SU-DHL-6 (cell line): ENCODE results near the gene AKR1D1.

ENCODE experiments used
- H2AFZ ChIP-seq: fragments of 200-600 bp; sonication (generic); 2 replicates; pipeline ENCODE4 v1.6.1; 2014; ENCODE audit warnings: low read depth, mild to moderate bottlenecking, moderate library complexity, mixed read lengths, antibody characterized with exemption, low read length; ENCODE audit not compliant: severe bottlenecking
- H3F3A ChIP-seq: fragments of 200-600 bp; shearing (Covaris generic); 2 replicates; pipeline ENCODE4 v1.6.0; 2016; ENCODE audit warnings: antibody characterized with exemption, mild to moderate bottlenecking; ENCODE audit not compliant: insufficient read depth
- H3K27ac ChIP-seq: fragments of 200-600 bp; sonication (generic); 2 replicates; pipeline ENCODE4 v1.5.1; 2016; ENCODE audit warnings: low read depth, mild to moderate bottlenecking, low read length, moderate library complexity, mixed read lengths
- H3K27me3 ChIP-seq: fragments of 200-600 bp; sonication (generic), shearing (Covaris generic); 2 replicates; pipeline ENCODE4 v1.6.0; 2014; ENCODE audit warnings: mild to moderate bottlenecking, low read length
- H3K36me3 ChIP-seq: fragments of 200-600 bp; sonication (generic); 2 replicates; pipeline ENCODE4 v1.6.1; 2014; ENCODE audit warnings: mild to moderate bottlenecking, low read length, mixed read lengths
- H3K4me2 ChIP-seq: fragments of 300-600, 200-600 bp; shearing (Covaris generic), sonication (generic); 2 replicates; pipeline ENCODE4 v1.6.0; 2014; ENCODE audit warnings: low read length, low read depth, mild to moderate bottlenecking; ENCODE audit not compliant: poor library complexity, severe bottlenecking
- H3K4me3 ChIP-seq: fragments of 200-600 bp; sonication (generic); 2 replicates; pipeline ENCODE4 v1.5.1; 2014; ENCODE audit warnings: antibody characterized with exemption, low read length, mild to moderate bottlenecking, mixed read lengths; ENCODE audit not compliant: insufficient read depth, poor library complexity, severe bottlenecking
- H3K79me2 ChIP-seq: fragments of 200-600 bp; sonication (generic); 2 replicates; pipeline ENCODE4 v1.6.1; 2014; ENCODE audit warnings: mild to moderate bottlenecking, low read length, moderate library complexity; ENCODE audit not compliant: insufficient read depth
- H3K9ac ChIP-seq: fragments of 200-600 bp; sonication (generic); 2 replicates; pipeline ENCODE4 v1.7.0; 2014; ENCODE audit warnings: mild to moderate bottlenecking, low read length
- H3K9me2 ChIP-seq: fragments of 200-600 bp; sonication (generic); replicated peaks from 2 replicates; pipeline ENCODE4 v1.6.1; 2014; ENCODE audit warnings: low read length; ENCODE audit not compliant: insufficient read depth
- H3K9me3 ChIP-seq: fragments of 200-600 bp; sonication (generic); 2 replicates; pipeline ENCODE4 v1.6.1; 2014; ENCODE audit warnings: low read length, mixed read lengths; ENCODE audit not compliant: insufficient read depth
- H4K20me1 ChIP-seq: fragments of 200-600 bp; sonication (generic); 2 replicates; pipeline ENCODE4 v1.6.1; 2014; ENCODE audit warnings: low read depth, mild to moderate bottlenecking, antibody characterized with exemption, low read length, moderate library complexity, mixed read lengths
- EZH2phosphoT487 ChIP-seq: fragments of 200-600 bp; sonication (generic), shearing (Covaris generic); conservative IDR thresholded peaks from 2 replicates; pipeline ENCODE4 v1.6.1; 2018; ENCODE audit warnings: mild to moderate bottlenecking, antibody characterized with exemption, low read length, moderate library complexity, mixed read lengths
- TF ChIP-seq, protein P1 (sequence below): fragments of 200-600 bp; sonication (generic); IDR thresholded peaks from one replicate; pipeline ENCODE4 v1.5.1; 2017; ENCODE audit warnings: antibody characterized with exemption, mild to moderate bottlenecking, low read length, moderate library complexity; ENCODE audit not compliant: insufficient read depth, poor library complexity, severe bottlenecking

AKR1D1 gene

DNA sequence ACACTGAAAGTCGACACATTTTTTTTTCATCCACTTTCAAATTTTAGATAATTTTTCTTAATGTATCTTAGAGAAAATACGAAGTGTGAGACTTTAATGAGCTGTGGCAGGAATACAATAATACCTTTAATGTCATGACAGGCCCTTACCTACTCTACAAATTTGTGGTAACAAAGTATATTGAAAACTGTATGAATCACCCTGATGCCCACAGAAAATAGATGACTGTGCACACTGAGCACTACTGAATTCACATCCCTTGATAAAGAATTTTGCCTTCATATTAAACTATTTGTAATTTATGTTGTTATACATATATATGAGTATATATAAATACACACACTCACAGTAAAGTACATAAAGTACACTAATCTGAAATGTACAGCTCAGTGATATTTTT lies 51.7 kb downstream of the AKR1D1 start:
- H4K20me1 ChIP-seq = no peaks in the 10 kb centered on the region
- no peak overlapping the region for H3K27ac ChIP-seq
- no peaks in the 10 kb centered on the region for H3K36me3 ChIP-seq
- no peaks in the 10 kb centered on the region for H3K9me2 ChIP-seq
- no peak overlapping the region for H3K4me2 ChIP-seq
- no peak overlapping the region for H2AFZ ChIP-seq
- no peaks in the 10 kb centered on the region for H3K9me3 ChIP-seq
- TF ChIP-seq EZH2phosphoT487 = no peak
- TF ChIP-seq, protein P1, sequence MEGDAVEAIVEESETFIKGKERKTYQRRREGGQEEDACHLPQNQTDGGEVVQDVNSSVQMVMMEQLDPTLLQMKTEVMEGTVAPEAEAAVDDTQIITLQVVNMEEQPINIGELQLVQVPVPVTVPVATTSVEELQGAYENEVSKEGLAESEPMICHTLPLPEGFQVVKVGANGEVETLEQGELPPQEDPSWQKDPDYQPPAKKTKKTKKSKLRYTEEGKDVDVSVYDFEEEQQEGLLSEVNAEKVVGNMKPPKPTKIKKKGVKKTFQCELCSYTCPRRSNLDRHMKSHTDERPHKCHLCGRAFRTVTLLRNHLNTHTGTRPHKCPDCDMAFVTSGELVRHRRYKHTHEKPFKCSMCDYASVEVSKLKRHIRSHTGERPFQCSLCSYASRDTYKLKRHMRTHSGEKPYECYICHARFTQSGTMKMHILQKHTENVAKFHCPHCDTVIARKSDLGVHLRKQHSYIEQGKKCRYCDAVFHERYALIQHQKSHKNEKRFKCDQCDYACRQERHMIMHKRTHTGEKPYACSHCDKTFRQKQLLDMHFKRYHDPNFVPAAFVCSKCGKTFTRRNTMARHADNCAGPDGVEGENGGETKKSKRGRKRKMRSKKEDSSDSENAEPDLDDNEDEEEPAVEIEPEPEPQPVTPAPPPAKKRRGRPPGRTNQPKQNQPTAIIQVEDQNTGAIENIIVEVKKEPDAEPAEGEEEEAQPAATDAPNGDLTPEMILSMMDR = no peak
- H3K27me3 ChIP-seq = no peaks in the 10 kb centered on the region
- H3K79me2 ChIP-seq = no peaks in the 10 kb centered on the region
- no peak overlapping the region for H3K9ac ChIP-seq
- H3K4me3 ChIP-seq = no peak overlapping the region
- no peaks in the 10 kb centered on the region for H3F3A ChIP-seq

DNA sequence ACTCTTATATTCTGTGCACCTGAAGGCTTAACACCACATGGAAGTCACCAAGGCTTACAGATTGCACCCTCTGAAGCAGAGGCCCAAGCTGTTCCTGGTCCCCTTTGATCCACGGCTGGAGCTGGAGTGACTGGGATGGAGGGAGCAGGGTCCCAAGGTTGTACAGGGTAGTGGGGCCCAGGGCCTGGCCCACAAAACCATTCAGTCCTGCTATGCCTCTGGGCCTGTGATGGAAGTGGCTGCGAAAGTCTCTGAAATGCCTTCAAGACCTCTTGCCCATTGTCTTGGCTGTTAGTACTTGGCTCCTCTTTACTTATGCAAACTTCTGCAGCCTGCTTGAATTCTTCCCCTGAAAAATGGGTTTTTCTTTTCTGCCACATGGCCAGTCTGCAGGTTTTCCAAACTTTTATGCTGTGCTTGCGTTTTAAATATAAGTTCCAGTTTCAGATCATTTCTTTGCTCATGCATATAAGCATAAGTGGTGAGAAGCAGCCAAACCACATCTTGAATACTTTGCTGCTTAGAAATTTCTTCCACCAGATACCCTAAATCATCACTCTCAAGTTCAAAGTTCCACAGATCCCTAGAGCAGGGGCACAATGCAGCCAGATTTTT lies 53.4 kb downstream of the AKR1D1 start:
- H3K9ac ChIP-seq = no peak overlapping the region
- no peaks in the 10 kb centered on the region for H3K79me2 ChIP-seq
- no peaks in the 10 kb centered on the region for H3F3A ChIP-seq
- H3K4me3 ChIP-seq = no peak overlapping the region
- no peaks in the 10 kb centered on the region for H3K27me3 ChIP-seq
- no peaks in the 10 kb centered on the region for H3K9me2 ChIP-seq
- H3K4me2 ChIP-seq = no peak overlapping the region
- no peaks in the 10 kb centered on the region for H3K9me3 ChIP-seq
- no peaks in the 10 kb centered on the region for H4K20me1 ChIP-seq
- no peak overlapping the region for H2AFZ ChIP-seq
- no peak overlapping the region for H3K27ac ChIP-seq
- TF ChIP-seq, protein P1 = no peak
- TF ChIP-seq EZH2phosphoT487 = no peak
- H3K36me3 ChIP-seq = no peaks in the 10 kb centered on the region

DNA sequence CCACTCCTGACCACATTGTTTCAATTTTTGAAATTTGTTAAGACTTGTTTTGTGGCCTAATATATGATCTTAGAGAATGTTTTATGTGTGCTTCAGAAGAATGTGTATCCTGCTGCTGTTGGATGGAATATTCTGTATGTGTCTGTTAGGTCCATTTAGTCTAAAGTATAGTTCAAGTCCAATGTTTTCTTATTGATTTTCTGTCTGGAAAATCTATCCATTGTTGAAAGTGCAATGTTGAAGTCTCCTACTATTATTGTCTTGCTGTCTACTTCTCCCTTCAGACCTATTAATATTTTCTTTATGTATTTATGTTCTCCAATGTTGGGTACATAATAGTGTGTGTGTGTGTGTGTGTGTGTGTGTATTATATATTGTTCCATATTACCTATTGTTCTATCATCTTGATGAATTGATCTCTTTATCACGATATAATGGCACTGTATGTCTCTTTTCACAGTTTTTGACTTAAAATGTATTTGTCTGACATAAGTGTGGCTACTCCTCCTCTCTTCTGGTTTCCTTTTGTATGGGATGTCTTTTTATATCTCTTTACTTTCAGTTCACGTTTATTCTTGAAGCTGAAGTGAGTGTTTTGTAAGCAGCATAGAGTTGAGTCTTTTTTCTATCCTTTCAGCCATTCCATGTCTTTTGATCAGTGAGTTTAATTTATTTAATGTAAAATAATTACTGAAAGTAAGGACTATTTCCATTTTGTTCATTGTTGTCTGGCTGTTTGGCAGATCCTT lies 61.3 kb downstream of the AKR1D1 start:
- Histone ChIP-seq H3K36me3 (no peaks in the 10 kb centered on the region), H3K27me3 (no peaks in the 10 kb centered on the region), H3K4me3 (no peak overlapping the region), H3K9me3 (no peaks in the 10 kb centered on the region), H3K9ac (no peak overlapping the region), H3K27ac (no peak overlapping the region), H3K79me2 (no peaks in the 10 kb centered on the region), H4K20me1 (no peaks in the 10 kb centered on the region), H3K9me2 (no peaks in the 10 kb centered on the region), H2AFZ (no peak overlapping the region), H3F3A (no peaks in the 10 kb centered on the region), H3K4me2 (no peak overlapping the region)
- TF ChIP-seq, protein P1 = no peak
- no peak for TF ChIP-seq EZH2phosphoT487
